ENCODE measurements around the gene LDLRAD4.

The LDLRAD4 gene

DNA sequence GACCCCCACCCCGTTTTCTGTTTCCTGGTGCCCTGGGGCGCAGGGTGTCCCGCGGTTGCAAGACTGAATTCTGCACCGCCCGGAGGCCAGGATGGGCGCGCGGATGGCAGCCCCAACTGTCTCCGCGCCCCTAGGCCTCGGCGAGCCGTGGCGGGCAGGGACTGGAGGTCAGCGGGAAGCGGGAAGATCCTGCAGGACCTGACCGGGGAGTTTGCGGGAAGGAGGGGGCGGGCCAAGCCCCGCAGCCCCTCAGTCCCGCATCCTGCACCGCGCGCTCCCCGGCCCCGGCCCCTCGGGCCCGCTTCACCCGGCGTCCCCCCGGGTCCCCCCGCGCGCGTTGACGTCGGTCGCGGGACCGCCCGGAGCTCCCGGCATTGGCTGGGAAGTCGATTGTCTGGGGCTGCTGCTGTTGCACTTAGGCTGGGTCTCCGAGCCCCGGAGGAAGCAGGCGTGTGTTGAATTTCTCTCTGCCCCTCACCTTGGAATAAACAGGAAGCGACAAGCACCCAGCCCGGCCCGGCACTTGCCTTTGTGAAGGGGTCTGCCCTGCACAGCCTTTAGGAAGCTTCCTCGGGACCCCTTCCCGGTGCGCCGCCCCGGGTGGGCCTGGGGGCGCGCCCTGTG is at the start of gene LDLRAD4:
Gene LDLRAD4 (plus strand): TSS at position 393 of the 624 bp plus-strand sequence.
- peak; percentile 42 to 47 for DNase-seq

DNA sequence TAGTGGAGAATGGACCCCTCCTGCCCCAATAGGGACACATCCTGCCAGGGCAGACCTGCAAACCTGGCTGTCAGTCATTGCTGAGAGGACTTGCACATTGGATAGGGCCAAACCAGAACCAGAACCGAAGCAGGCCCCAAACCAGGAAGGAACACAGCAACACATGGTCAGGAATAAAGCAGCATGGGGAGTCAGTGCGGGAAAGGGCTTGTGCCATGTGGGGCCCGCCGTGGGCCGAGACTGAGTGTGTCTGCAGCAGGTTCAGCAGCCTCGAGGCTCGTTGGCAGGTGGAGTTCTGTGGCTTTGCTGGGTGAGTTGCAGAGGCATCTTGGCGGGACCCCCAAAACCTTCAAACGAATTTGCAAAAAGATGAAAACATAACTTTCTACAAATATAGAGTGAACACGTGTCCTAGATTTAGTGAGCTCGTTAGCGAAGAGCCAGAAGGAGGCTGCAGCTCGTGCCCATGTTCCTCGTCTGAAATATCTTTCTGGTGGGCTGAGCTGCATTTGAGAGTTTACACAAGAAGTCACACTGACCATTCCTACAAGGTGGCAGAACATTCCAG is 44.9 kb upstream of the LDLRAD4 start:
- no peak for DNase-seq

DNA sequence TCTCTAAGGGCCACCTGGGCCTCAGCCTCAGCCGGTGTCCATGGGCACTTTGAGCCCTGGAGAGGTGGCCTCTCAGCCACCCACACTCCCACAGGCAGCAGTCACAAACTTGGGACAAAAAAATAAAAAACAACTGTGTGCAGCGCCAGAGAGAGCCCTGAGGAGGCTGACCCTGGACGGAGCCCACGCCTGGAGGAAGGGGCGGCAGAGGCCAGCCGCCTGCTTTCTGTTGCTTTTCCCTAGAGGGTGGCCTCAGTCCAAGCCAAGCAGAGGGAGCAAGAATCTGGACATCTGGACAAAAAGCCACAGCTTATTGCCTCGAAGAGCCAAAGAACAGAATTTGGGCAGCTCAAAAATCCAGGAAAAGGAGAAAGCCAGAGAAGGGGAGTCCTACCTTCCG is 43.3 kb upstream of the LDLRAD4 start:
- DNase-seq: no peak

GRCh38 chr18:13175754-13176210 is 42.8 kb upstream of the LDLRAD4 start:
- DNase-seq: peak in 1 of 2 experiments; percentile 29

DNA sequence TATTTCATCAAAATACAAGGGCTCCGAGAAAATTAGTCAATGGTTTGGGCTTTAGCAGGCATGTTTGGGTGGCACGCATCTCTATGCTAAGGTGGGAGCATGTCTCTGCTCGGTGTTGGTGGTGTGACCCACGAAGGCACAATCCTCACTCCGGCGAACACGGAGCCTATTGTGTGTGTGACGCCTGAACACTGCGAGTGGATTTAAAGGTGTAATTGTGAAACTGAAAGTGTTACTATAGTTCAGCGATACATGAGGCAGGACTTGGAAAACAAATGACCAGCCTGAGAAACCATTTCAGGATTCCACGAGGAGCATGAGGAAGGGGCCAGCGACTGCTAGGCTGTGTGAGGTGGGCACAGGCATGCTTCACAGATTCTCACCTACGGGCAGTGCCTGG is 41.7 kb upstream of the LDLRAD4 start:
- DNase-seq: no peak

DNA sequence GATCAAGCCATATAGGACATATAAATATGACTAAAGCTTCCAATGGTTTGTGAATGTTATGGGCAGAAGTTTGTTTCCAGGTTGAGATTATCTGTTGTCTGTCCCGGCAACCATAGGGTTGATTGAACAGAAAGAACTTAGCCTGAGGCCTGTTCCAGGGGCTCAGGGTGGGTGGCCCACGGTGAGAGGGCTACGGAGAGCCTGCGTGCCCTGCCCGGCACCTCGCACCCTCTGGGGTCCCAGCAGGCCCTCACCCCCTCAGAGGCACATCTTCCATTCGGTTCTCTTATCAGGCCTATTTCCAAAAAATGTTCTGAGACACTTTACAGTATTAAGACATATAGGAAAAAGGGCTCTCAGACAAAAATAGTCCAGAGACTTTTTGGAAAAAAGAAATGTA is 40.4 kb upstream of the LDLRAD4 start:
- DNase-seq: no peak

GRCh38 chr18:13178976-13179375 is 39.6 kb upstream of the LDLRAD4 start:
- peak; percentile 14 to 34 for DNase-seq

DNA sequence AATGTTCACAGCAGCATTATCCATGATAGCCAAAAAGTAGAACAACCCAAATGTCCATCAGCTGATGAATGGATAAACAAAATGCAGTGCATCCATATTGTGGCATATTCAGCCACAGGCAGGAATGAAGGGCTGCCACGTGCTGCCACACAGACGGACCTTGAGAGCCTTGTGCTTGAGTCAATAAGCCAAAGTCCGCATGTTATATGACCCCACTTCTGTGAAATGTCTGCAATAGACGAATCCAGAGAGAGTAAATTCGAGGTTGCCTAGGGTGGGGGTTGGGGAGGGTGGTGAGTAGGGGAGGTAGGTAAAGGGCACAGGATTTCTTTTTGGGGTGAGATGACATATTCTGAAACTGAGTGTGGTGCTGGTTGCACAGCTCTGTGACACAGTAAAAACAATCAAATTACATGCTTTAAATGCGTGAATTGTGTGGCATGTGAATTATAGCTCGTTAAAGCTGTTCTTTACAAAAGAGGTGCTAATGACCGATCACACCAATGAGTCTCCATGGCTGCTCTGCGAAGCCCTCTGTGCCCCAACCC is 38.9 kb upstream of the LDLRAD4 start:
- peak in 1 of 2 experiments; percentile 27 for DNase-seq

- DNase-seq: no peak
These were observed 37.8 kb upstream of the LDLRAD4 start for GRCh38 chr18:13180614-13181375.

DNA sequence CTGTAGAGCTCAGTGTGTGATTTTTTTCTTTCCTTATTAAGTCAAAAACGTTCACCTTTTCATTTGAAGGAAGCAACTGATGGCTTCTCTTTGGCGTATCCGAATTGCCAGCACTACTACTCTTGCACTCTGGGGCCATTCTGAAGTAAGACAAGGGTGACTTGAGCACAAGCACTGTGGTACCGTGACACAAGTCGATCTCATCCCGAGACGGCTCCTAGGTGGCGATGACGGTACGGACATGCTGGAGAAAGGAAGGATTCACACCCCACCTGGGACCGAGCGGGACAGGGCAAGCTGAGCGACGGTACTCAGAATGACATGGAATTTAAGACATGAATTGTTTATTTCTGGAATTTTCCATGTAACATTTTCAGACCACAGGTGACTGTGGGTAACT is 36.8 kb upstream of the LDLRAD4 start:
- DNase-seq: no peak

DNA sequence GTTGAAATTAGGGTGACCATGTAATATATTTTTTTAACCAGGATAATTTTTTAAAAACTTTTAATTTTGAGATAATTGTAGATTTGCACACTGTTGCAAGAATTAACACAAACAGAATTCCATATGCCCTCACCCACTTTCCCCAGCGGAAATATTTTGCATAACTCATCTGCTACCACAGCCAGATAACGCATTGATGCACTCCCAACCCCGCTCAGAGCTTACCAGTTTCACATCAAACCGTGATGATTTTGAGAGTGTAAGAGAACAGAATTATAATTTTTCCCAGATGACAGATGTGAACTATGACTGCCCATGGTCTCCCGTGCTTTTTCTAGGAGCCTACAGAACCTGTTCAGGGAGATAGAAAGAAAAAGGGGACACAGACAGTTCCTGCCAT is 35.2 kb upstream of the LDLRAD4 start:
- no peak for DNase-seq

DNA sequence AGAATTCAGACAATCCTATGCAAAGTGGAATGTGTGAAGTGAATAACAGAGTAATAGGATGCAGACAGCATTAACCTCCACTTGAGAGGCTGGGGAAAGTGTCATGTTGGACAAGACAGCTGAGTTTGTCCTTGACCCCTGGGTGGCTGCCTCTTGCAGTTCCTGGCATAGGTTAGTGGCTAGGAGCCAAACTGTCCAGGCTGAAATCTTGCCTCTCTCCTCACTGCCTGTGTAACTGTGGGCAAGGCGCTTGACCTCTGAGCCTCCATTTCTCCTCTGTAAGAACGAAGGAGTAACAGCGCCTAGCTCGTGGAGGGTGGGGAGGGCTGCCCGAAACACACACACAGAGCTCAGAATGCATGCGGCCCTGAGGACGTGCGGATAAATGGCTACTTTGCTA is 34.8 kb upstream of the LDLRAD4 start:
- DNase-seq: no peak

GRCh38 chr18:13184396-13184795 is 34.2 kb upstream of the LDLRAD4 start:
- DNase-seq: no peak

GRCh38 chr18:13185675-13186198 is 32.8 kb upstream of the LDLRAD4 start:
- no peak for DNase-seq

GRCh38 chr18:13186687-13187086 is 31.9 kb upstream of the LDLRAD4 start:
- no peak for DNase-seq

GRCh38 chr18:13187498-13187897 is 31.1 kb upstream of the LDLRAD4 start:
- no peak for DNase-seq

- DNase-seq: no peak
These were observed 27.5 kb upstream of the LDLRAD4 start for GRCh38 chr18:13191031-13191430.

- DNase-seq: no peak
These were observed 26.8 kb upstream of the LDLRAD4 start for GRCh38 chr18:13191779-13192178.

DNA sequence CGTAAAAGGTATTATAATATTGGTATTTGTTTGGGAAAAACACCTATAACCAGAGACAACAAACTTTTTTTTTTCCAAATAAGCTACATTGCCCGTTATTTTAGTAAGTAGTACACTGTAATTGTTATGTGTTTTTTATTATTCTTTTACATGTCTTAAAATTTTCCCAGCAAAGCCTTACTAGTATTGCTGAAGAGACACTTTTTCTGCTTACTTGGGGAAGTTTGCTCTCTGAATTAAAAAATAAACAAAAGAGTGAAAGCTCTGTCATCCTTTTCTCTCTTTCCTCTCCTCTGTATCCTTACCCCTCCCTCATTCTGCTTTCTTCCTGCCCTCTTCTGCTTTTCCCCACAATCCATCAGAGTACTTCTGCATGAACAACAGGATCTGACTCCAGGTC is 25.6 kb upstream of the LDLRAD4 start:
- DNase-seq: no peak

- no peak for DNase-seq
These were observed 24.3 kb upstream of the LDLRAD4 start for GRCh38 chr18:13194239-13194638.

DNA sequence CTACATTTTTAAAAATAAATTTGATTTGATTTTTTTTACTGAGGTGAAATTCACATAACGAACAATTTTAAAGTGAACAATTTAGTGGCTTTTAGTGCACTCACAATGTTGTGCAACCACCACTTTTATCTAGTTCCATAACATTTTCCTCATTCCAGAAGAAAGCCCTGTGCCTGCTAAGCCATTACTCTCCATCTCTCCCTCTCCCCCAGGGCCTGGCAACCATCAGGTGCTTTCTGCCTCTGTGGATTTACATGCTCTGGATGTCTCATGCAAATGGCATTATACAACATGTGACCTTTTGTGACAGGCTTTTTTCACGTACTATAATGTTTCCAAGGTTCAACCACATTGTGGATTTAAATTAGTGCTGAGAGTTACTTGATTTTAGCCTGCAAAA is 19.9 kb upstream of the LDLRAD4 start:
- DNase-seq: no peak

GRCh38 chr18:13199169-13199568 is 19.4 kb upstream of the LDLRAD4 start:
- DNase-seq: no peak

GRCh38 chr18:13201292-13201691 is 17.3 kb upstream of the LDLRAD4 start:
- DNase-seq: no peak

DNA sequence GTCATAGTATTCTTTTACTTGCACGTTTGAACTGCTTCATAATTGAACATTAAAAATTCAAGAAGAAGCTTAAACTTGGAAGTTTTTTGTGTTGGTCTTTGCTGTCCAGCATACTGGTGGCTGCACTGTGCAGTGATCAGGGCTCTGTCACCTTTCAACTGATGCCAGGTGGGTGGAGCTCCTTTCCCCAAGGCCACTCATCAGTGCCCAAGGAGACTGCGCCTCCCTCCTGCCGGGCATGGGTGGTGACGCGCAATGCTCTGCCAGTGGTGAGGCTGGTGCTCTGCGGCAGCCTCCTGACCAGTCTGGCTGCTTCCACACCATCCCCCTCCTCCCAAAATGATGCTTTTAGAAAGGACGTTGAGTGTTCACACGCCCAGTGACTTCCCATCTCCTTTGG is 16.0 kb upstream of the LDLRAD4 start:
- DNase-seq: no peak

Data from activated CD4-positive, alpha-beta T cell treated with anti-CD3 and anti-CD28 coated beads, Interleukin-2, amount 50 U/mL, for 48 hours (primary cell).